H1 (cell line): Measurements from ENCODE around the gene OPCML.

Experiments
- CBX5 ChIP-seq: fragments of 300-800, 300-1000 bp; sonication (generic); IDR thresholded peaks from 2 replicates; pipeline ENCODE4 v1.7.1; 2016; ENCODE audit warnings: antibody characterized with exemption, low read length, low read depth
- CBX8 ChIP-seq: fragments of 300-800, 300-1000 bp; sonication (generic); IDR thresholded peaks from 2 replicates; pipeline ENCODE4 v1.7.1; 2016; ENCODE audit warnings: low read depth, low read length, borderline replicate concordance
- CTCF ChIP-seq, 3 experiments: IDR thresholded peaks; 1 replicate in 2 of 3; 2 replicates in 1 of 3; pipeline versions ENCODE4 v1.5.1 to v1.6.1; 2011; ENCODE audit warnings: low read length in 3 of 3, mild to moderate bottlenecking in 3 of 3, inconsistent platforms in 2 of 3, low read depth in 1 of 3, moderate library complexity in 1 of 3; ENCODE audit not compliant: insufficient read depth in 1 of 3; ENCODE audit errors: control extremely low read depth in 1 of 3
- JUN ChIP-seq: IDR thresholded peaks from 2 replicates; pipeline ENCODE4 v1.6.1; 2011; ENCODE audit warnings: low read depth, mild to moderate bottlenecking, improper control_type of control experiment, low read length
- TAF1 ChIP-seq: IDR thresholded peaks from 2 replicates; pipeline ENCODE4 v1.6.1; 2011; ENCODE audit warnings: mild to moderate bottlenecking, low read depth, low read length
- TAF7 ChIP-seq: optimal IDR thresholded peaks from 2 replicates; pipeline ENCODE3; 2011; ENCODE audit warnings: low read depth, mild to moderate bottlenecking, inconsistent platforms, low read length, moderate library complexity, borderline replicate concordance

- TF ChIP-seq TAF1: no peak
- TF ChIP-seq CBX5: no peak
- TF ChIP-seq CTCF (IDR thresholded peaks at IDR 0.05; ENCODE audit: control extremely low read depth in 1 of 3, insufficient read depth in 1 of 3, low read depth in 1 of 3, low read length in 3 of 3): no peak
- TF ChIP-seq JUN: no peak
- TF ChIP-seq CBX8: no peak
- no peak for TF ChIP-seq TAF7
Measured at GRCh38 chr11:133198438-133198837, 333.9 kb downstream of the OPCML start.
